Stimulated activated CD4-positive, alpha-beta T cell treated with anti-CD3 and anti-CD28 coated beads, Interleukin-15, amount 100 ng/mL, for 24 hours (primary cell): ENCODE measurements around the gene TRAK2.

Experiments
- DNase-seq: peaks from one replicate; pipeline ENCODE4 v3.0.0-alpha.2; 2020

TRAK2 gene

GRCh38 chr2:201360256-201360655, 91.0 kb downstream of the TRAK2 start:
- no peak for DNase-seq

- DNase-seq: peak; percentile 54
Measured at GRCh38 chr2:201358684-201359083, 92.6 kb downstream of the TRAK2 start.

GRCh38 chr2:201357221-201357620, 94.0 kb downstream of the TRAK2 start, which contains the start of gene FLACC1:
TSS of gene FLACC1 (minus strand) at chr2:201357345. CDS start at chr2:201351404, 5,941 bp downstream.
- no peak for DNase-seq

GRCh38 chr2:201353116-201353515, 98.1 kb downstream of the TRAK2 start:
- DNase-seq: no peak

- no peak for DNase-seq
Measured at GRCh38 chr2:201350879-201351278, 100.4 kb downstream of the TRAK2 start.

- no peak for DNase-seq
Measured at GRCh38 chr2:201349601-201350000, 101.7 kb downstream of the TRAK2 start.

GRCh38 chr2:201348758-201349157, 102.5 kb downstream of the TRAK2 start:
- no peak for DNase-seq

GRCh38 chr2:201347138-201347537, 104.1 kb downstream of the TRAK2 start:
- DNase-seq: no peak

- no peak for DNase-seq
Measured at GRCh38 chr2:201345625-201346213, 105.5 kb downstream of the TRAK2 start.

- DNase-seq: no peak
Measured at GRCh38 chr2:201344663-201345366, 106.4 kb downstream of the TRAK2 start.

- no peak for DNase-seq
Measured at GRCh38 chr2:201343559-201343958, 107.7 kb downstream of the TRAK2 start.

GRCh38 chr2:201342923-201343322, 108.3 kb downstream of the TRAK2 start:
- DNase-seq: no peak

GRCh38 chr2:201329409-201329808, 121.8 kb downstream of the TRAK2 start:
- no peak for DNase-seq

- no peak for DNase-seq
Measured at GRCh38 chr2:201327678-201328077, 123.6 kb downstream of the TRAK2 start.
